Measurements from ENCODE around the gene SLC12A8. TPM values are rescaled to one million over a fixed set of nuclear protein-coding genes. Genes with fewer than 3 reads are reported as not detected.
A peak's percentile ranks its signal among the peaks of the same experiment; 100 is the strongest.

The SLC12A8 gene
- total and polyA plus RNA-seq, 2 donors from 2014 or later, result 5.4 to 29.1 TPM

- no peak overlapping the region for H3K27ac ChIP-seq (ENCODE audit: low read depth in 2 of 2, low read length in 2 of 2)
- FAIRE-seq (no peak), DNase-seq (peak in 2 of 5 donors; percentile 41 to 51)
- no peaks in the 10 kb centered on the region for H3K36me3 ChIP-seq (ENCODE audit: control insufficient read depth in 2 of 3, insufficient read depth in 3 of 3, low read length in 3 of 3)
- TF ChIP-seq, protein P1, sequence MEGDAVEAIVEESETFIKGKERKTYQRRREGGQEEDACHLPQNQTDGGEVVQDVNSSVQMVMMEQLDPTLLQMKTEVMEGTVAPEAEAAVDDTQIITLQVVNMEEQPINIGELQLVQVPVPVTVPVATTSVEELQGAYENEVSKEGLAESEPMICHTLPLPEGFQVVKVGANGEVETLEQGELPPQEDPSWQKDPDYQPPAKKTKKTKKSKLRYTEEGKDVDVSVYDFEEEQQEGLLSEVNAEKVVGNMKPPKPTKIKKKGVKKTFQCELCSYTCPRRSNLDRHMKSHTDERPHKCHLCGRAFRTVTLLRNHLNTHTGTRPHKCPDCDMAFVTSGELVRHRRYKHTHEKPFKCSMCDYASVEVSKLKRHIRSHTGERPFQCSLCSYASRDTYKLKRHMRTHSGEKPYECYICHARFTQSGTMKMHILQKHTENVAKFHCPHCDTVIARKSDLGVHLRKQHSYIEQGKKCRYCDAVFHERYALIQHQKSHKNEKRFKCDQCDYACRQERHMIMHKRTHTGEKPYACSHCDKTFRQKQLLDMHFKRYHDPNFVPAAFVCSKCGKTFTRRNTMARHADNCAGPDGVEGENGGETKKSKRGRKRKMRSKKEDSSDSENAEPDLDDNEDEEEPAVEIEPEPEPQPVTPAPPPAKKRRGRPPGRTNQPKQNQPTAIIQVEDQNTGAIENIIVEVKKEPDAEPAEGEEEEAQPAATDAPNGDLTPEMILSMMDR (IDR thresholded peaks at IDR 0.05; ENCODE audit: borderline replicate concordance, extremely low read depth, insufficient read depth), result peak; percentile 61
- H3K27me3 ChIP-seq (ENCODE audit: control insufficient read depth, insufficient read depth, low read length), result no peaks in the 10 kb centered on the region
- intact Hi-C loops (cut with DNase I), result no loop called here
- no peak overlapping the region for H3K9ac ChIP-seq (ENCODE audit: low read length in 3 of 3)
- peaks cover 0 to 7% (median 6%) of the 10 kb centered on the region in 3 donors for H3K4me1 ChIP-seq (ENCODE audit: control insufficient read depth in 2 of 3, insufficient read depth in 2 of 3, low read depth in 1 of 3, low read length in 3 of 3)
- no peak overlapping the region for H3K4me3 ChIP-seq (ENCODE audit: low read length in 3 of 3)
- no peaks in the 10 kb centered on the region for H3K9me3 ChIP-seq (ENCODE audit: control insufficient read depth in 2 of 3, insufficient read depth in 1 of 3, low read length in 3 of 3)
Observed at GRCh38 chr3:125165189-125165947, 47.2 kb downstream of the SLC12A8 start.

- Histone ChIP-seq H3K9me3 (ENCODE audit: control insufficient read depth in 2 of 3, insufficient read depth in 1 of 3, low read length in 3 of 3) (no peaks in the 10 kb centered on the region), H3K4me1 (ENCODE audit: control insufficient read depth in 2 of 3, insufficient read depth in 2 of 3, low read depth in 1 of 3, low read length in 3 of 3) (peaks cover 0 to 8% (median 6%) of the 10 kb centered on the region in 3 donors), H3K4me3 (ENCODE audit: low read length in 3 of 3) (no peak overlapping the region), H3K27ac (ENCODE audit: low read depth in 2 of 2, low read length in 2 of 2) (no peak overlapping the region), H3K36me3 (ENCODE audit: control insufficient read depth in 2 of 3, insufficient read depth in 3 of 3, low read length in 3 of 3) (no peaks in the 10 kb centered on the region), H3K27me3 (ENCODE audit: control insufficient read depth, insufficient read depth, low read length) (no peaks in the 10 kb centered on the region), H3K9ac (ENCODE audit: low read length in 3 of 3) (no peak overlapping the region)
- no peak for DNase-seq
- no peak for FAIRE-seq
- TF ChIP-seq, protein P1 (IDR thresholded peaks at IDR 0.05; ENCODE audit: borderline replicate concordance, extremely low read depth, insufficient read depth), result no peak
- intact Hi-C loops (cut with DNase I), result loop anchor here (5.0 kb wide), 1 partner anchor 167 kb away; no protein-coding TSS in a partner anchor
Observed at GRCh38 chr3:125163739-125164601, 48.6 kb downstream of the SLC12A8 start.

DNA sequence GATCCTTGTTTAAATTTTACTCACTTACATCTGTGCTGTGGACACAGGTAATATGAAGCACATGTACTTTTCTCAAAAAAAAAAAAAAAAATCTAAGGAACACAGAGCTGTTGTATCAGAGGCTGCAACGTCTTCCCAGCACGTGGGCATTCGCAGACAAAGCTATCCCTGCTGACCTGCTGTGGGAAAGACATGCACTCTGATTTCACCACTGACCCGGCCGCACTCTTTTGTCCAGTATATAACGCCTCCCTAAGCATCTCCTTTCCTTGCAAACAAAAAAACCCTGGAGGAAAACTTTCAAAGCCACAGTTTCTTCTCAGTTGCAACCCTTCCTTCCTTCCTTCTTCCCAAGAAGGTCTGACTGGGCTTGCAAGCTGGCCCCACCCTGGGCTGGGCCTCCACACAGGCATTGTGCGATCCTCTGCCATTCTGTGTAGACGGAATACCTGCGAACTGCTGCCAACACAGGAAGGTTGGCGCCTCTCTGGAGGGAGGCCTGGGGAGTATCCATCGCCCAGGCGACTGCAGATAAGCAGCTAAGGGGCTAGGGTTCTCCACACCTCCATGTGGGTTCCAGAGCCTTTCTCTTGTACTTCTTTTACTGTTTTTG, 50.8 kb downstream of the SLC12A8 start:
- Histone ChIP-seq H3K4me3 (ENCODE audit: low read length in 3 of 3) (no peak overlapping the region), H3K36me3 (ENCODE audit: control insufficient read depth in 2 of 3, insufficient read depth in 3 of 3, low read length in 3 of 3) (no peaks in the 10 kb centered on the region), H3K9ac (ENCODE audit: low read length in 3 of 3) (no peak overlapping the region), H3K27ac (ENCODE audit: low read depth in 2 of 2, low read length in 2 of 2) (peak overlapping the region in 1 of 2 donors; percentile 37), H3K9me3 (ENCODE audit: control insufficient read depth in 2 of 3, insufficient read depth in 1 of 3, low read length in 3 of 3) (no peaks in the 10 kb centered on the region), H3K4me1 (ENCODE audit: control insufficient read depth in 2 of 3, insufficient read depth in 2 of 3, low read depth in 1 of 3, low read length in 3 of 3) (peaks cover 0 to 8% (median 6%) of the 10 kb centered on the region in 3 donors), H3K27me3 (ENCODE audit: control insufficient read depth, insufficient read depth, low read length) (no peaks in the 10 kb centered on the region)
- TF ChIP-seq, protein P1 (IDR thresholded peaks at IDR 0.05; ENCODE audit: borderline replicate concordance, extremely low read depth, insufficient read depth), result no peak
- FAIRE-seq (no peak), DNase-seq (no peak)
- intact Hi-C loops (cut with DNase I), result loop anchor here (5.0 kb wide), 1 partner anchor 164 kb away; no protein-coding TSS in a partner anchor

Measured in kidney (tissue), 14 donors.